ENCODE data around the gene CAPN10.
A peak's percentile ranks its signal among the peaks of the same experiment; 100 is the strongest.
"Not testable (repeated sequence)": the region's sequence is repeated elsewhere in the genome, so short reads cannot be mapped to it uniquely, and the experiment has no call there.

The CAPN10 gene

GRCh38 chr2:240586198-240586918, at the start of gene CAPN10:
Gene CAPN10 (plus strand): TSS chr2:240586734. CDS start chr2:240586912, 178 bp downstream.
- FAIRE-seq = peak; percentile 60

GRCh38 chr2:240538031-240538780, 48.3 kb upstream of the CAPN10 start:
- no peak for FAIRE-seq

- not testable (repeated sequence) for FAIRE-seq
Observed at GRCh38 chr2:240539101-240539500, 47.4 kb upstream of the CAPN10 start.

- FAIRE-seq = no peak
Observed at GRCh38 chr2:240539906-240540305, 46.6 kb upstream of the CAPN10 start.

GRCh38 chr2:240551288-240551687, 35.2 kb upstream of the CAPN10 start:
- FAIRE-seq = no peak

- no peak for FAIRE-seq
Observed at GRCh38 chr2:240551811-240552210, 34.7 kb upstream of the CAPN10 start.

- no peak for FAIRE-seq
Observed at GRCh38 chr2:240553956-240554480, 32.5 kb upstream of the CAPN10 start.

- FAIRE-seq = no peak
Observed at GRCh38 chr2:240554767-240555493, 31.6 kb upstream of the CAPN10 start.

GRCh38 chr2:240555541-240556250, 30.8 kb upstream of the CAPN10 start:
- FAIRE-seq = no peak

- FAIRE-seq = no peak
Observed at GRCh38 chr2:240556553-240557100, 29.9 kb upstream of the CAPN10 start.

GRCh38 chr2:240557101-240557751, 29.3 kb upstream of the CAPN10 start:
- no peak for FAIRE-seq

- no peak for FAIRE-seq
Observed at GRCh38 chr2:240557808-240558207, 28.7 kb upstream of the CAPN10 start, which contains the start of gene ANKMY1. Gene ANKMY1 (minus strand): TSS chr2:240557988. CDS start chr2:240557335, 653 bp downstream.

GRCh38 chr2:240558236-240558761, 28.2 kb upstream of the CAPN10 start:
- FAIRE-seq = no peak

GRCh38 chr2:240559286-240559685, 27.2 kb upstream of the CAPN10 start:
- FAIRE-seq = no peak

- FAIRE-seq = no peak
Observed at GRCh38 chr2:240560084-240560479, 26.5 kb upstream of the CAPN10 start, which contains the start of gene DUSP28. Gene DUSP28 (plus strand): TSS chr2:240560357. CDS start chr2:240560685, 328 bp downstream.

GRCh38 chr2:240560480-240561324, 25.8 kb upstream of the CAPN10 start:
- FAIRE-seq = peak; percentile 64

- no peak for FAIRE-seq
Observed at GRCh38 chr2:240561325-240561971, 25.1 kb upstream of the CAPN10 start.

- not testable (repeated sequence) for FAIRE-seq
Observed at GRCh38 chr2:240563231-240563630, 23.3 kb upstream of the CAPN10 start.

- no peak for FAIRE-seq
Observed at GRCh38 chr2:240563951-240564560, 22.5 kb upstream of the CAPN10 start.
